HG02981 (cell line): ENCODE data around the gene NOXA1.
"Not testable (repeated sequence)": the region's sequence is repeated elsewhere in the genome, so short reads cannot be mapped to it uniquely, and the experiment has no call there.

Source experiments
- ATAC-seq: cut with Tn5 transposase; IDR thresholded peaks from one replicate; pipeline ENCODE4 v1.9.1; 2021; ENCODE audit warnings: mild to moderate bottlenecking, moderate library complexity; ENCODE audit not compliant: unreplicated experiment

The NOXA1 gene

GRCh38 chr9:137462986-137463930 lies 40.1 kb downstream of the NOXA1 start:
- no peak for ATAC-seq

GRCh38 chr9:137463931-137464290 lies 40.7 kb downstream of the NOXA1 start:
- ATAC-seq = no peak

- ATAC-seq = no peak
These were observed 41.3 kb downstream of the NOXA1 start for GRCh38 chr9:137464291-137464999.

- no peak for ATAC-seq
These were observed 42.0 kb downstream of the NOXA1 start for GRCh38 chr9:137465000-137465719.

- no peak for ATAC-seq
These were observed 42.7 kb downstream of the NOXA1 start for GRCh38 chr9:137465720-137466388.

- ATAC-seq = not testable (repeated sequence)
These were observed 43.3 kb downstream of the NOXA1 start for GRCh38 chr9:137466389-137467085.

GRCh38 chr9:137467161-137467581 lies 44.0 kb downstream of the NOXA1 start:
- ATAC-seq = no peak

- no peak for ATAC-seq
These were observed 44.7 kb downstream of the NOXA1 start for GRCh38 chr9:137467896-137468295.

- ATAC-seq = no peak
These were observed 47.6 kb downstream of the NOXA1 start for GRCh38 chr9:137470785-137471184.

GRCh38 chr9:137474271-137474670 lies 51.1 kb downstream of the NOXA1 start:
- no peak for ATAC-seq

GRCh38 chr9:137475666-137476065 lies 52.5 kb downstream of the NOXA1 start:
- no peak for ATAC-seq

GRCh38 chr9:137476856-137477255 lies 53.7 kb downstream of the NOXA1 start:
- no peak for ATAC-seq

GRCh38 chr9:137477778-137478612 lies 54.8 kb downstream of the NOXA1 start:
- no peak for ATAC-seq

- no peak for ATAC-seq
These were observed 55.4 kb downstream of the NOXA1 start for GRCh38 chr9:137478613-137478961.

- no peak for ATAC-seq
These were observed 56.0 kb downstream of the NOXA1 start for GRCh38 chr9:137478962-137479861.

- ATAC-seq = no peak
These were observed 56.9 kb downstream of the NOXA1 start for GRCh38 chr9:137479892-137480685.
